Upper lobe of left lung (tissue), 4 donors: ENCODE data around the gene EPHB1.

Source experiments
- CTCF ChIP-seq, 6 experiments: fragments of 450-650 bp in 4 of 6; fragments of 200-600 bp in 2 of 6; sonication (generic) in 2 of 6; IDR thresholded peaks; one replicate each; pipeline ENCODE4 v1.5.1; 2016 to 2019; ENCODE audit warnings: antibody characterized with exemption in 6 of 6
- EP300 ChIP-seq, 4 donors: sonication (generic); formaldehyde crosslinking; IDR thresholded peaks; one replicate each; pipeline ENCODE4 v1.5.1; 2017; ENCODE audit warnings: antibody characterized with exemption in 4 of 4, control low read depth in 2 of 4
- POLR2A ChIP-seq, 4 donors: fragments of 450-650 bp; IDR thresholded peaks; one replicate each; pipeline ENCODE4 v1.5.1; 2016 to 2017; ENCODE audit warnings: antibody characterized with exemption in 4 of 4, mild to moderate bottlenecking in 2 of 4
- POLR2AphosphoS5 ChIP-seq, 2 donors: sonication (generic); formaldehyde crosslinking; IDR thresholded peaks; one replicate each; pipeline ENCODE4 v1.5.1; 2017; ENCODE audit warnings: antibody characterized with exemption in 2 of 2

DNA sequence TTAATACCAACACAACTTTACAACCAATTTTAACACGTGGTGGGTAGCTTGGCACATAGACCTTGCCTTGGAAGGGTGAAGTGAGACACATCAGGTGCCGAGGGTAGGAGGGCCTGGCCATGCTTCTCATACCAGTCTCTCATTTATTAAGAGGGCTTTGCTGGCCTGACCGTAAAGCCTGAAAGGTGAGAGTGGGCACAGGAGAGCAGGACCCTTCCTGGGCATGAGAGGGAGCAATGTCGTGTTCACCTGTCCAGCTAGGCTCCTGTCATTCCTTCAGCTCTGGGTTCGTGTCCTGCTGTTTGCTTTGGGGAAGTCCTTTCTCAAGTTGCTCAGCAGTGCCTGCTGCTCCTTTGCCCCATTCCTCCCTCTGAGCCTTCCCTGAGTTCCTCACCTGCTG lies 294.4 kb downstream of the EPHB1 start:
- no peak for TF ChIP-seq CTCF (IDR thresholded peaks at IDR 0.05)
- TF ChIP-seq EP300 (IDR thresholded peaks at IDR 0.05): no peak
- TF ChIP-seq POLR2A (IDR thresholded peaks at IDR 0.05): no peak
- no peak for TF ChIP-seq POLR2AphosphoS5 (IDR thresholded peaks at IDR 0.05)
